Measurements from ENCODE around the gene PRKCB.
A peak's percentile ranks its signal among the peaks of the same experiment; 100 is the strongest.

PRKCB gene

GRCh38 chr16:23945243-23945642 lies 109.5 kb downstream of the PRKCB start:
- DNase-seq: no peak

- DNase-seq: no peak
Observed at GRCh38 chr16:23947838-23948237, 112.1 kb downstream of the PRKCB start.

- peak; percentile 59 for DNase-seq
Observed at GRCh38 chr16:23948949-23949411, 113.2 kb downstream of the PRKCB start.

GRCh38 chr16:23949630-23950290 lies 114.0 kb downstream of the PRKCB start:
- DNase-seq: peak; percentile 64

- DNase-seq: peak; percentile 20
Observed at GRCh38 chr16:23950291-23950894, 114.6 kb downstream of the PRKCB start.

- DNase-seq: peak; percentile 39
Observed at GRCh38 chr16:23950898-23951297, 115.1 kb downstream of the PRKCB start.

- DNase-seq: peak; percentile 57
Observed at GRCh38 chr16:23952128-23952970, 116.6 kb downstream of the PRKCB start.

GRCh38 chr16:23952971-23953300 lies 117.2 kb downstream of the PRKCB start:
- DNase-seq: no peak

GRCh38 chr16:23953476-23953875 lies 117.7 kb downstream of the PRKCB start:
- no peak for DNase-seq

- no peak for DNase-seq
Observed at GRCh38 chr16:23955088-23955487, 119.3 kb downstream of the PRKCB start.

- DNase-seq: no peak
Observed at GRCh38 chr16:23957287-23957686, 121.5 kb downstream of the PRKCB start.

GRCh38 chr16:23959072-23959751 lies 123.4 kb downstream of the PRKCB start:
- DNase-seq: peak; percentile 24

- no peak for DNase-seq
Observed at GRCh38 chr16:23959752-23960072, 123.9 kb downstream of the PRKCB start.

GRCh38 chr16:23960081-23960885 lies 124.5 kb downstream of the PRKCB start:
- DNase-seq: no peak

GRCh38 chr16:23962001-23962400 lies 126.2 kb downstream of the PRKCB start:
- peak; percentile 78 for DNase-seq

GRCh38 chr16:23964136-23964535 lies 128.4 kb downstream of the PRKCB start:
- DNase-seq: no peak

- no peak for DNase-seq
Observed at GRCh38 chr16:23965137-23965733, 129.5 kb downstream of the PRKCB start.

GRCh38 chr16:23966597-23967394 lies 131.0 kb downstream of the PRKCB start:
- no peak for DNase-seq

- no peak for DNase-seq
Observed at GRCh38 chr16:23967775-23968174, 132.0 kb downstream of the PRKCB start.

- DNase-seq: no peak
Observed at GRCh38 chr16:23968176-23968575, 132.4 kb downstream of the PRKCB start.
